PC-9 (cell line): ENCODE measurements around the gene TMEM125. TPM values are rescaled to one million over a fixed set of nuclear protein-coding genes. Genes with fewer than 3 reads are reported as not detected.

Source experiments
- BruUV-seq: library from RNA; stranded (reverse); fragments of 400-500 nt; replicated peaks from 2 replicates; lab custom pipeline; 2021; lab: Mats Ljungman, UMichigan
- CTCF ChIA-PET: fragments of 300-600 bp; sonication (Branson Sonifier 250); formaldehyde crosslinking; loops from one replicate; lab custom pipeline; 2022; ENCODE audit warnings: antibody characterized with exemption; lab: Charles Lee
- POLR2A ChIA-PET: fragments of 300-600 bp; sonication (Branson Sonifier 250); formaldehyde crosslinking; loops from one replicate; lab custom pipeline; 2022; ENCODE audit warnings: antibody characterized with exemption; ENCODE audit not compliant: unreplicated experiment; lab: Charles Lee
- DNase-seq, 2 experiments: peaks; one replicate each; pipeline versions ENCODE4 v3.0.0 to v3.0.0-alpha.2; 2015 to 2022; ENCODE audit warnings: mixed read lengths in 1 of 2
- H2AFZ ChIP-seq: fragments of 200-600 bp; sonication (generic); 2 replicates; pipeline ENCODE4 v1.8.1; 2017; ENCODE audit warnings: antibody characterized with exemption
- H3F3A ChIP-seq: fragments of 200-600 bp; sonication (generic); 2 replicates; pipeline ENCODE4 v1.8.1; 2017; ENCODE audit warnings: antibody characterized with exemption, mild to moderate bottlenecking, low read depth; ENCODE audit not compliant: insufficient read depth
- H3K27ac ChIP-seq: fragments of 200-600 bp; sonication (generic); 2 replicates; pipeline ENCODE4 v1.6.1; 2016; ENCODE audit warnings: mixed run types
- H3K27me3 ChIP-seq: fragments of 200-600 bp; sonication (generic); 2 replicates; pipeline ENCODE4 v1.6.1; 2016; ENCODE audit warnings: low read depth, mixed run types; ENCODE audit not compliant: insufficient read depth
- H3K36me3 ChIP-seq: fragments of 200-600 bp; sonication (generic); 2 replicates; pipeline ENCODE4 v1.6.1; 2016; ENCODE audit warnings: low read depth, mixed run types
- H3K4me1 ChIP-seq: fragments of 200-600 bp; sonication (generic); replicated peaks from 2 replicates; pipeline ENCODE4 v1.6.1; 2016; ENCODE audit warnings: mixed run types; ENCODE audit not compliant: insufficient read depth
- H3K4me2 ChIP-seq: fragments of 200-600 bp; sonication (generic); 2 replicates; pipeline ENCODE4 v1.6.1; 2017; ENCODE audit warnings: mixed run types
- H3K4me3 ChIP-seq: fragments of 200-600 bp; sonication (generic); 2 replicates; pipeline ENCODE4 v1.6.1; 2016; ENCODE audit warnings: mixed run types
- H3K79me2 ChIP-seq: fragments of 200-600 bp; sonication (generic); 2 replicates; pipeline ENCODE4 v1.6.1; 2017; ENCODE audit warnings: low read depth, mixed run types
- H3K9me2 ChIP-seq: fragments of 200-600 bp; sonication (generic); 2 replicates; pipeline ENCODE4 v1.8.1; 2017; ENCODE audit warnings: mild to moderate bottlenecking; ENCODE audit not compliant: insufficient read depth
- H3K9me3 ChIP-seq: fragments of 200-600 bp; sonication (generic); 2 replicates; pipeline ENCODE4 v1.8.1; 2016; ENCODE audit warnings: low read depth; ENCODE audit not compliant: insufficient read depth
- H4K20me1 ChIP-seq: fragments of 200-600 bp; sonication (generic); 2 replicates; pipeline ENCODE4 v1.8.1; 2017; ENCODE audit not compliant: insufficient read depth
- EZH2 ChIP-seq: fragments of 200-600 bp; sonication (generic); IDR thresholded peaks from 2 replicates; pipeline ENCODE4 v1.8.0; 2017; ENCODE audit warnings: antibody characterized with exemption, low read depth
- intact Hi-C: fragments of 100-400 bp; cut with micrococcal nuclease; formaldehyde crosslinking; loops from one replicate; pipeline ENCODE4 v1.10.0; 2022; ENCODE audit not compliant: unreplicated experiment
- total RNA-seq: library from RNA; stranded (reverse); gene quantifications from 2 replicates; pipeline ENCODE4 v1.2.3, GENCODE V29; 2021
- TF ChIP-seq, protein P1 (sequence below): fragments of 200-600 bp; sonication (generic); conservative IDR thresholded peaks from 2 replicates; pipeline ENCODE4 v1.6.1; 2017; ENCODE audit warnings: mixed run types, antibody characterized with exemption, mild to moderate bottlenecking, moderate library complexity

The TMEM125 gene
- total RNA-seq, 1 experiment from 2014 or later: 55.6 TPM

DNA sequence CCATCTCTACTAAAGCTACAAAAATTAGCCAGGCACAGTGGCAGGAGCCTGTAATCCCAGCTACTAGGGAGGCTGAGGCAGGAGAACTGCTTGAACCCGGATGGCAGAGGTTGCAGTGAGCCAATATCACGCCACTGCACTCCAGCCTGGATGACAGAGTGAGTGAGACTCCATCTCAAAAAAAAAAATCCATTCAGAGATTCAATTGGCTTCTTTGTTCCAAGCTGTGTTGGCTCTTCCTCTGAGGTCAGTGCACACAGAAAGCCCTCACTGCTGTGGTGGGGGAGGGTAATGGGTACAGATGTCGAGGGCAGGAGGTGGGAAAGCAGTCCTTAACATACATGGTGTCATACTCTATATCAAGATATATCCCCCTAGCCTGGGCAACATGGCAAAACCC, 45.7 kb downstream of the TMEM125 start:
- CTCF ChIA-PET: interaction anchor here (0.7 kb wide), 1 partner anchor 34 kb away, joined by 3 read pairs; no protein-coding TSS in a partner anchor
- no peaks in the 10 kb centered on the region for H3K27me3 ChIP-seq
- H3K27ac ChIP-seq: no peak overlapping the region
- H3K4me3 ChIP-seq: no peak overlapping the region
- no peak for DNase-seq
- H2AFZ ChIP-seq: no peak overlapping the region
- no TSS peak for BruUV-seq
- no peaks in the 10 kb centered on the region for H3K36me3 ChIP-seq
- no peaks in the 10 kb centered on the region for H4K20me1 ChIP-seq
- no peak overlapping the region for H3K4me2 ChIP-seq
- intact Hi-C loops: no loop called here
- POLR2A ChIA-PET: no interaction called here
- no peaks in the 10 kb centered on the region for H3K79me2 ChIP-seq
- H3K9me3 ChIP-seq: no peaks in the 10 kb centered on the region
- H3K9me2 ChIP-seq: no peaks in the 10 kb centered on the region
- H3K4me1 ChIP-seq: peaks cover 8% of the 10 kb centered on the region; the same call in 1 of the 2 replicates
- peaks cover 3% of the 10 kb centered on the region; the same call in 1 of the 2 replicates for H3F3A ChIP-seq
- no peak for TF ChIP-seq EZH2
- TF ChIP-seq, protein P1, sequence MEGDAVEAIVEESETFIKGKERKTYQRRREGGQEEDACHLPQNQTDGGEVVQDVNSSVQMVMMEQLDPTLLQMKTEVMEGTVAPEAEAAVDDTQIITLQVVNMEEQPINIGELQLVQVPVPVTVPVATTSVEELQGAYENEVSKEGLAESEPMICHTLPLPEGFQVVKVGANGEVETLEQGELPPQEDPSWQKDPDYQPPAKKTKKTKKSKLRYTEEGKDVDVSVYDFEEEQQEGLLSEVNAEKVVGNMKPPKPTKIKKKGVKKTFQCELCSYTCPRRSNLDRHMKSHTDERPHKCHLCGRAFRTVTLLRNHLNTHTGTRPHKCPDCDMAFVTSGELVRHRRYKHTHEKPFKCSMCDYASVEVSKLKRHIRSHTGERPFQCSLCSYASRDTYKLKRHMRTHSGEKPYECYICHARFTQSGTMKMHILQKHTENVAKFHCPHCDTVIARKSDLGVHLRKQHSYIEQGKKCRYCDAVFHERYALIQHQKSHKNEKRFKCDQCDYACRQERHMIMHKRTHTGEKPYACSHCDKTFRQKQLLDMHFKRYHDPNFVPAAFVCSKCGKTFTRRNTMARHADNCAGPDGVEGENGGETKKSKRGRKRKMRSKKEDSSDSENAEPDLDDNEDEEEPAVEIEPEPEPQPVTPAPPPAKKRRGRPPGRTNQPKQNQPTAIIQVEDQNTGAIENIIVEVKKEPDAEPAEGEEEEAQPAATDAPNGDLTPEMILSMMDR: no peak

DNA sequence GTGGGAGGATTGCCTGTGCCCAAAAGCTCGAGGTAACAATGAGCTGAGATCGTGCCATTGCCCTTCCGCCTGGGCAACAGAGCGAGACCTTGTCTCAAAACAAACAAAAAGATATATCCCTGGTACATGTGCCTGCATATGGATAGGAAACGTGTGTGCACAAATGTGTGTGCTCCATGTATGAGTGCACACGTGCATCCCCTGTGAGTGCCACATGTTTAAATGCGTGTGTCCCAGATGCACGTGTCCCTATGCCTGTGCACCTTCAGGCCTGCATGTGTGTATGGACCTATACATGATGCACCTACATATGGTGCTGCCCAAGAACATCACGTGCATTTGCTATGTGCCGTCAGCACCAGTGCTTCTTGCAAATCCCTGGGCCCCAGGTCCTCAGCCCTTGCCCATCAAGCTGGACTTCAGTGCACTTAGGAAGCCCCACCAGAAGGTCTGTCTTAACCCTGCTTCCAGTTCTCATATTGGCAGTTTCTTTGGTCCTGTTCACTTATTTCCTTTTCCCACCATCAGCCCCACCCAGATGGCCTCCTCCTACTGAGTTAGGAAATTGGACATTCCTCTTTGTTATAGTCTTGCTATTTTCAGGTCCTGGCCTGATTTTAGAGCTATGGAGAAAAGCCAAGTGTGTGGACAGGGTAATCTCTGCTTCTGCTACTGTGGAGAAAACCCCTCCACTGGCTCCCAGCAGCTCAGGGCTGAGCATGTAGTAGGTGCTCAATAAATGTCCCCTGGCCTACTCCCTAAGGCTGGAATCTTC, 46.4 kb downstream of the TMEM125 start:
- peaks cover 3% of the 10 kb centered on the region; the same call in 1 of the 2 replicates for H3F3A ChIP-seq
- intact Hi-C loops: no loop called here
- H4K20me1 ChIP-seq: no peaks in the 10 kb centered on the region
- TF ChIP-seq EZH2: no peak
- TF ChIP-seq, protein P1: no peak
- no peaks in the 10 kb centered on the region for H3K9me3 ChIP-seq
- H3K27me3 ChIP-seq: no peaks in the 10 kb centered on the region
- no peak overlapping the region for H3K27ac ChIP-seq
- H3K4me1 ChIP-seq: peaks cover 8% of the 10 kb centered on the region
- ChIA-PET POLR2A (interaction anchor here (0.7 kb wide), 1 partner anchor 43 kb away, joined by 4 read pairs; no protein-coding TSS in a partner anchor), CTCF (interaction anchor here (0.5 to 0.7 kb wide), 2 partner anchors 35 to 338 kb away, joined by 3 read pairs; no protein-coding TSS in a partner anchor)
- no peaks in the 10 kb centered on the region for H3K9me2 ChIP-seq
- H3K36me3 ChIP-seq: no peaks in the 10 kb centered on the region
- no peak overlapping the region for H3K4me3 ChIP-seq
- H2AFZ ChIP-seq: no peak overlapping the region
- H3K79me2 ChIP-seq: no peaks in the 10 kb centered on the region
- no peak for DNase-seq
- H3K4me2 ChIP-seq: no peak overlapping the region
- BruUV-seq: no TSS peak

DNA sequence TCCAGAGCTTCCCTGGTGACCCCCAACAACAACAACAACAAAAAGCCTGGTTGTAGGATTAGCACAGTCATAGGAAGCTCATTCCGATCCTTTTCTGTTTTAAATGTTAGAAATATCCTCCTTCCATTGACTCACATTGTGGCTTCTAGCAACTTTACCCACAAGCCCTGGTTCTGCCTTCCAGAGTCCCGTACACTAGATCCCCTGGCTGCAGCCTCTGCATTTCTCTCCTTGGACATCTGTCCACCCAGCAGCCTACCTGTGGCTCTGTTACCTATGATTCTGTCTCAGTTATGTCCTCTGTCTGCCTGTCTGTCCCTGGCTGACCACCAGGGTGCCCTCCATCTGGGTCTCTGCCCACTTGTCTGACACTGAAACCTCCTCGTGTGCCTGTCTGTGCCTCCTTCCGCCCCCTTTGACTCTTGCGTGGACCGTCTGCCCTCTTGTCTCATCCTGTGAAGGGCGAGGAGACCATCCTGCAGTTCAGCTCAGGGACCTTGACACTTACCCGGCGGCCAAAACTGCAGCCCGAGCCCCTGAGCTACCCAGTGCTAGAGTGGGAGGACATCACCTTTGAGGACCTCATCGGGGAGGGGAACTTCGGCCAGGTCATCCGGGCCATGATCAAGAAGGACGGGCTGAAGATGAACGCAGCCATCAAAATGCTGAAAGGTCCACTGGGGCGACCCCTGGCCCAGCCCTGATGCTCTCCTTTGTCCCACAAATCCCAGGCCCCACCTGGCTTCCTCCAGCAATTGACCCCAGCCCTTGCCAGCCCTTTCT, 47.1 kb downstream of the TMEM125 start:
- no peaks in the 10 kb centered on the region for H3K27me3 ChIP-seq
- no peak overlapping the region for H3K4me2 ChIP-seq
- ChIA-PET CTCF (interaction anchor here (0.5 to 0.7 kb wide), 2 partner anchors 53 to 337 kb away, joined by 3 read pairs; no protein-coding TSS in a partner anchor), POLR2A (interaction anchor here (0.7 kb wide), 1 partner anchor 44 kb away, joined by 4 read pairs; no protein-coding TSS in a partner anchor)
- H4K20me1 ChIP-seq: no peaks in the 10 kb centered on the region
- H3K9me2 ChIP-seq: no peaks in the 10 kb centered on the region
- H3F3A ChIP-seq: peaks cover 3% of the 10 kb centered on the region; the same call in 1 of the 2 replicates
- H3K9me3 ChIP-seq: no peaks in the 10 kb centered on the region
- intact Hi-C loops: no loop called here
- H3K36me3 ChIP-seq: no peaks in the 10 kb centered on the region
- BruUV-seq: no TSS peak
- no peak overlapping the region for H3K27ac ChIP-seq
- no peaks in the 10 kb centered on the region for H3K79me2 ChIP-seq
- DNase-seq: no peak
- H2AFZ ChIP-seq: no peak overlapping the region
- no peak overlapping the region for H3K4me3 ChIP-seq
- TF ChIP-seq, protein P1: 0 out of 2 replicates have a peak, but pooled peaks have one; percentile 27
- TF ChIP-seq EZH2: no peak
- H3K4me1 ChIP-seq: peaks cover 8% of the 10 kb centered on the region
